GM20431 (cell line): Measurements from ENCODE around the gene MYLK.

Experiments
- in situ Hi-C: fragments of 300-500 bp; cut with MseI, MboI; formaldehyde crosslinking; loops from one replicate; pipeline ENCODE4 v1.15.0; 2020; ENCODE audit warnings: low sequenced_read_pairs; ENCODE audit not compliant: unreplicated experiment

The MYLK gene

GRCh38 chr3:123638936-123639689, 245.0 kb downstream of the MYLK start:
- in situ Hi-C loops: no loop called here

- in situ Hi-C loops: no loop called here
These were observed 246.3 kb downstream of the MYLK start for GRCh38 chr3:123637841-123638240.

GRCh38 chr3:123637131-123637530, 247.0 kb downstream of the MYLK start:
- in situ Hi-C loops: no loop called here

DNA sequence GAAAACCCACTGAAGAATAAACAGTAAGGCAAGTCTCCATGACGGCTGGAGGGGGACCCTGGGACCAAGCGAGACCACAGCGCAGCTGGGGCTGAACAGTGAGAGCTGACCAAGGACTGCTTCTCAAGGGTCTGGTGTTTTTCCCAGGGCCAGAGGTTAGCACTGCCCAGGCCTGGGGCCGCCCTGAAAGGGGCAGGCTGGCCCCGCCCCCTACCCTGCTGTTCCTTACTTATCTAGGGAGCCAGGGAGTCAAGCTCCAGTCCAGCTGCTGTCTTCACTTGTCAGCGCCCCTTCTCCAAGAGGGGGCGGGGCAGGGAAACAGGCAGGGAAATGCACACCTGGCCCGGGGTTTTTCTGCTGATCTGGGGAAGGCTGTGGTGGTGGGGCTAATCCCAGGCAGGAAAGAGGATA, 247.7 kb downstream of the MYLK start:
- in situ Hi-C loops: no loop called here

GRCh38 chr3:123635717-123636116, 248.4 kb downstream of the MYLK start:
- in situ Hi-C loops: no loop called here

DNA sequence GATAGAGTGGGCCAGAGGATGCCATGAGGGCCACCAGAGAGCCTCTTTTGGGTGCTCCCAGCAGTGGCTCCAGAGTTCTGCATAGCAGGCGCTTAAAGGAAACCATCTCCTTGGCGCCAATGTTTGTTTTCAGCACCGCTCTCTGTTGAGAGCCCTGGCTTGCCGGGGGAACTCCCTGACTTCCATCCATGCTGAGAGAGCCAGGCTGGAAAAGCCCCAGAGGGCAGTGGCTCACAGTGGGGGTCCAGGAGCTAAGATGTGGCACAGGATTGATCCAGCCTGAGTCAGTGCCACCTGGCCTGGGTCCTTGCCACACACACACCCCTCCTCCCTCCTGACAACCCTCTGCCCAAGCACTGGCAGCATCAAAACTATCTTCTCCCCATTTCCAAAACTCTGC, 248.9 kb downstream of the MYLK start:
- in situ Hi-C loops: no loop called here

GRCh38 chr3:123634149-123635051, 249.7 kb downstream of the MYLK start:
- in situ Hi-C loops: no loop called here

- in situ Hi-C loops: no loop called here
These were observed 250.6 kb downstream of the MYLK start for GRCh38 chr3:123633530-123633929.

DNA sequence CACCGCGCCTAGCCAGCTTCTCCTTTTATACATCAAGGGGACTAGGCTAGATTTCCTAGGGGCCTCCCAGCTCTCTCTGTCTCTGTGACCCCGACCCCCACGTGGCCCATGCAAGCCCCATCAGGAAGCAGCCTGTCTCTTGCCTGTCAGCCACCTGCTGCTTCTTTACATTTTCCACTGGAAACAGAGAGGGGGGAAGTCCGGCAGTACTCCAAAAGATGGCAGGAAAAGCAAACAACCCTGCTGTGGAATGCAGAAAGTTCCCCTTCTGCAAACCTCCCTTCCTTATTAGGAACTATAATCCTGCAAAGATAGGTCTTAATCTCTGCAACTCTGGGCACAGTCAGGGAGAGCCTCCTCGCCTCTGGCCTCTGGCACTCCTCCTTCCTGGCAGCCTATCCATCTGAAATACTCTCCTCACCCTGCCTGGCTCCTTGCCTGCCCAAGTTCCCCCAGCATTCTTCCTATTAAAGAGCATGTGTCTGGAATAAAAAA, 251.9 kb downstream of the MYLK start:
- in situ Hi-C loops: no loop called here

- in situ Hi-C loops: no loop called here
These were observed 254.4 kb downstream of the MYLK start for GRCh38 chr3:123629747-123630047.

DNA sequence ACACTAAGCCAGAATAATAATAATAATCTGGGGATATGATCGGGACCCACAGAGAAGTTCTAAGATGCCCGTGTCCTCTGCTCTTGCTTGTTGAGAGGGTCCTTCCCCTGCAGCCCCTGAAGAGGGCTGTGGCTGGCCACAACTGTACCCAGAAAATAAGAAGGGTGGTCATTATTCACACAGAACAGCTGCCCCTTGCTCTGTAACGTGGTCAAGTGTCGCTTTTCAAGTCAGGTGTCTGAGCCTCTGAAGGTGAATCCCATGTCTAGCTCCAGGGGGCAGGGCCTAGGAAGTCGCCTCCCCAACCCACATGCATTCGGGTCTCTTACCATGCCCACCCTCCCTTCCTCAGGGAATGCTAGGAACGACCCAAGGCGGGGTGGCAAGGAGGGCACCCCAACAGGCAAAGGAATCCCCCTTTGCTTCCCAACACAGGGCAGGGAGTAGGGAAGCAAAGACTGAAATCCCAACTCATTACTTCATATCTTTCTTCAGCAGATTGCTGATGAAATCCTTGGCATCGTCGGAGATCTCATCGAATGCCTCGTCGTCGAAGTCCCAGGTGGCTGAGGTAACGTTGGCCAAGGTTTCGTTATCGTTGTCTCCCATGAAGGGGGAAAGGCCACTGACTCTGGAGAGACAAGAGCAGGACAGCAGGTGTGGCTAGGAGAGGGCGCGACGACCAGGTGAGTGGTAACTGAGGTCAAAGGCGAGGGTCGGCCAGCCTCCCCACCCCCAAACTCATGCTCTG, 255.0 kb downstream of the MYLK start:
- in situ Hi-C loops: no loop called here

DNA sequence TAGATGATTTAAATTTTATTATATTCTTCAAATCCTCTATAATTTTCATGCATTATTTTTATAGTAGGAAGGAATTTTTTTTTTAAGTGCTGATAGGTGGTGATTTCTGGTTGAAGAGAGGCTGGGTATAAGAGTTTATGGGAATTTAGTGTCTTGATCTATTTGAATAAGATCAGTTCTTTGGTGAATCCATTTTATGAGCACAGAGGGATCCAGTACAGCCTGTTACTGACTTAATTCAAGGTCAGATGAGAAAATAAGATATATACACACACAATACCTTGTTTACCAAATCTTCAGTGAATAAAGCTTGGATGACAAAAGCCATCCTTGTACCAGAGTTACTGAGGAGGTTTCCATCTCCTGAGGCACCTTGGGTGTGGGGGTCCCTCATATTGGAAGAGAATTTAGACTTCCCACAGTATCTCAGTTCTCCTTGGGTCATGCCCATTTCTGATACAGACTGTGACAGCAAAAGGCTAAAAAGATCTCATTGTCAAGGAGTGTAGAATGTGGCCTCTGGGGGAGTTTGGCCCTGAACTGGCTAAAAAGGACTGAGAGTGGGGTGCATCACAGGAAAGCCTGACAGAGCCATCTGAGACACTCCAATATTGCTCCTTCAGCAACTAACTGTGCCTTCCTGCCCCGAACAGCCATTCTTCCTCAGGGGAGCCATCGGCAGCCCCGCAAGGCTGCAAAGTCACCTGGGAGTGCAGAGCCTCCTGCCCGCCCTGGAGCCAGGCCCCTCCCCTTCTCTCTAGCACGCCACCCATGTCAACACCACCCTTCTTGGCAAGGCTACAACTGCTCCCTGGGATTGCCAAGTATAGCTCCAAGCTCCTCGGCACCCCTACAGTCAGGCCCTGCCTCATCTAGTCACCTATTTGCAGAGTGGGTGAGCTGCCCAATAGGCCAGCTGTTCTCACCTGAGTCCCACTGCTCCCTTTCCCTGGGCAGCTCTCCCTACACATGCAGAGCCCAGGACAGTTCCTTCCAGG, 256.2 kb downstream of the MYLK start:
- in situ Hi-C loops: no loop called here

DNA sequence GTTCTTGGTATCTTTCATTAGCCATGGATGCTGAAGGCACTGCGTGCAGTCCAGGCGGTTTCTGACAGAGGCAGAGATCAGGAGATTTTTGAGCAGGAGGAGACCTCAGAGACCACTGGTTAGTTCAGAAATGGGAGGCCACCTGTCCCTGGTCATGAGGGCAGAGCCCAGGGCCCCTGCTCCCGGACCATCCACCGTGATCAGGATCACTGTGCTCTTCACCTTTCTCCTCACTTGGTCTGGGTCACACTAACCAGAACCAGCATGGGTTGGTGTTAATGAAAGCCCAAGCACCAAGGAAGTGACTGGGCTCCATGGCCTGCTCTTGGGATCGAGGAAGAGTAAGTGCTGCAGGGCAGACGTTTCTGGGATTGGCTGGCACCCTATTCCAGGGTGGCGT, 257.3 kb downstream of the MYLK start:
- in situ Hi-C loops: no loop called here

- in situ Hi-C loops: no loop called here
These were observed 259.8 kb downstream of the MYLK start for GRCh38 chr3:123624302-123624701.

DNA sequence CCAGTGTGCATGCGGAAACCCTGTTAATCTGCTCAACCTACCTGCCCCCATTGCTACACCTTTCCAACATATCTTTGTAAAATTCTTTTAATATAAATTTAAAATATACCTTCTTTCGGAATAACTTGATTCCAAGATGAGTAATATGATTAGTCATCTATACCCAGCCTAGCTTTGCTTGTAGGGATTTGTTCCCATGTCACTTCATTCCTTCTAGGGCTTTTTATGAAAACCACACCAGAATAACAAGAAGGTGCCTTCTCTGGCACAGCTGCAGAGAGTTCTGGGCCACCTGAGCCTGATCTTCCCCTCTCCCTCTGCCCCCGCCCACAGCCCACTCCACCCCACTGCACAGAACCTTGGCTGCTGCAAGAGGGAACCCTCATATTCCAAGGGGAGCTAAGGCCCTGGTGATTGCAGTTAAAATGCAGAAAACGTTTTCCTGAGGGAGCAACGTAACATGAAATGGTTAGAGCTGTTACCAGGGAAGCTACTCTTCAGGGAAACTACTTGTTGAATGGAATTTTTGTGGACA, 260.7 kb downstream of the MYLK start:
- in situ Hi-C loops: no loop called here

GRCh38 chr3:123622766-123623165, 261.4 kb downstream of the MYLK start:
- in situ Hi-C loops: no loop called here

- in situ Hi-C loops: no loop called here
These were observed 262.3 kb downstream of the MYLK start for GRCh38 chr3:123621850-123622189.

DNA sequence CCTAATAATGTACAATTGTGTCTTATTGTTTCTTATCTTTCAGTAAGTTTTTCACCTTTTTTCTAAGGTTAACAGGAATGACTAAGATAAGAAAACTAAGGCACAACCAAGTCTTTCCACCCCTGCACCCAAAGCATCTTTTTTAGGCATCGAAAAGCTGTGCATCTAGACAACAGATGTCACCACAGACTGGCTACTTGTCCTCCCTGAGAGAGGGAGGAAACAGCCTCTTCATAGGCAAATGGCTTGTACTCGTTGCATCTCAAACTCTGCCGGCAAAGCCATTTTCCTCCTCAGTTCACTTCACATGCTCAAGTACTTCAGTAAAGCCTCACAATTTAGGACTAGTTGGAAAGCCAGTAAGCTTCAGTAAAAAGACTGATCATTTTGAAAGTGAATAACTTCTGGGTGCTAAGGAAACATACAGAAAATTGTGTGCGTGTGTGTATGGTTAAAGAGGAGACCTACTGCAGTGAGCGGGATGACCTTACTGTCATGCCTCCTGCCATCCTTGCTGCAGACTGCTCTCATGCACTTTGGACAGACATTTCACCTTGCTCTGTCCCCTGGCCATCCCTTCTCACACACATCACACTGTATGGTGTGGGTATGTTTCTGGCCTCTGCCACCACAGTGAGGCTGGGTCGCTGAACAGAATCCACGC, 262.8 kb downstream of the MYLK start:
- in situ Hi-C loops: no loop called here

DNA sequence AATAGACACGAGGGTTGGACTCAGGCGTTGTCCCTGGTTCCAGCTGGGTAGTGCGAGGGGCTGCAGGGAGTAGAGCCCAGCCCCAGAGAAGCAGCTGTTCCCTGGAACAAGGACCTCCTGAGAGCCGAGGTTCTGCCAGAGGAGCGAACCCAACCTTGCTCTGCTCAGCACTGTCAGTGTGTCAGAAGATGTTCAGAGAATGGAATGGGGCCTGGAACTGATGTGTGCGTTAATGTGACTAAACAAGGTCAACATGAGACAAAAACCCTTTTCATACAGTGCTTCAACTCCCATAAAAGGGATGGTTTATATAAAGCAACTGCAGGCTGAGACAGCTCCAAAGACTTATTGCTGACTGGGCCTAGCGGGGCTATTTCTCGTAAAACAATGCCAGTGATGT, 263.8 kb downstream of the MYLK start:
- in situ Hi-C loops: no loop called here
